ENCODE results near the gene GULP1.

The GULP1 gene

GRCh38 chr2:188610050-188610444 is 318.4 kb downstream of the GULP1 start:
- no peak for DNase-seq

GRCh38 chr2:188610827-188611226 is 319.2 kb downstream of the GULP1 start:
- DNase-seq: no peak

DNA sequence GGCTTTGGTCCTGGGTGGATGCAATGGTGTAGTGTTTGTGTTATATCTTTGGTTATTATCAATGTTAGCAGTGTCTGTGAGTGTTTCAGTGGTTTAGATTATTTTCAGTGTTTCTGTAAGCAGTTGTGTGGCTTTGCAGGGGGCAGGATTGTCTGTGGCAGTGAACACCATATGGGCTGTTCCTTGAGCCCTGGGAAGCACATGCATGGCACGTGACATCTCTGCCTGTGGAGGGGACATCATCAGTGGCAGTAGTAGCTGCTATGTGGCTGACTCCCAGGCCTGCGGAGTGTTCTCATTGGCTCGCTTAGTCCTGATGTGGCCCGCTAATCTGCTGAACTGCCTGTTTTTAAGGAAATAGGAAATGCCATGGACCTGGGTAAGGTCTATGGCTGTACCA is 327.5 kb downstream of the GULP1 start:
- DNase-seq: no peak

- no peak for DNase-seq
Measured at GRCh38 chr2:188620916-188621315, 329.2 kb downstream of the GULP1 start.

- no peak for DNase-seq
Measured at GRCh38 chr2:188622601-188623260, 331.1 kb downstream of the GULP1 start.

DNA sequence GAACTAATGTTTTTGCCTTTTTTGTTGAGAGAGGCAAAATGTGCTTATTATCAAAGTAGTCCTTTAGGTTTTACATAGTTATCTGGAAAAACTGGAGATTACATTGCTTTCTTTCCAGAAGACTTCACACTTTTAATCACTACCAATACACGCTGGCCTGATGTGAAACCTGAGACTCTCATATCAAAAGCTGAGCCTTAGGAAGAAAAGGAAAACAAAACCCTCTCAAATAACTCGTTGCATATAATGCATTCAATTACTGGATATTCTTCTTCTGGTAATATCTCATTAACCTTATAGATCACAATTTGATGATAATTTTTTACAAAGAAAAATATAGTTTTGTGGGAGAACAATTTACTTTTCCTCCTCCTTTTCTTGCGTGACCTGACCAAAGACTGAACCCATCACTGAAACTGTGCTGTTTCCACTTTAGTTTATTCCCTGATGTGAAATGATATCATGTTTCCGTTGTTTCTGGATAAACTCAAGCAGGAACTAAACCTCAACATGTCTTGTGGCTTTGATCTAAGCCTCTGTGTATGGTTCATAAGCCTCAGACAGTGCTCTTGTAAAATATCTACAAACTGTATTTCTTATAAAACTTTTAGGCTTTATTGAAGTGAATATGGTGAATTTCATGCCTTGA is 332.4 kb downstream of the GULP1 start:
- peak in 2 of 3 experiments; percentile 16 to 40 for DNase-seq

DNA sequence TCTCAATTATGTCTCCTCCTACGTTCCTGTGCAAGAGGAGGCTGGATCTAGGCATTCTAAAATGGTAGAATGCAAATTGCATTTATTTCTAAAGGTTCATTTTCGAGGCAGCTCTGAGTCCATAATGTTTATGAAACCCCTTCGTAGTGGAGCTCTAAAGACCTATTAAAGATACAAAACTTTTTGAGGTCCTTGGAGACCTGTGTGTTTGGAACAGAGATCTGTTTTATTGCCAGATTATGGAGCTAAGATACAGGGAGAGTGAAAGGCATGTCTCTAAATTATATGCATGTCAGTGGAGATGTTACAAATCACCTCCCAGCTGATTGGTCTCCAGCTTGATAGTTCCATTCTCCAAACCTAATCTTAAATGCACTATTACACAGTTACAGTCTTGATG is 335.8 kb downstream of the GULP1 start:
- no peak for DNase-seq

DNA sequence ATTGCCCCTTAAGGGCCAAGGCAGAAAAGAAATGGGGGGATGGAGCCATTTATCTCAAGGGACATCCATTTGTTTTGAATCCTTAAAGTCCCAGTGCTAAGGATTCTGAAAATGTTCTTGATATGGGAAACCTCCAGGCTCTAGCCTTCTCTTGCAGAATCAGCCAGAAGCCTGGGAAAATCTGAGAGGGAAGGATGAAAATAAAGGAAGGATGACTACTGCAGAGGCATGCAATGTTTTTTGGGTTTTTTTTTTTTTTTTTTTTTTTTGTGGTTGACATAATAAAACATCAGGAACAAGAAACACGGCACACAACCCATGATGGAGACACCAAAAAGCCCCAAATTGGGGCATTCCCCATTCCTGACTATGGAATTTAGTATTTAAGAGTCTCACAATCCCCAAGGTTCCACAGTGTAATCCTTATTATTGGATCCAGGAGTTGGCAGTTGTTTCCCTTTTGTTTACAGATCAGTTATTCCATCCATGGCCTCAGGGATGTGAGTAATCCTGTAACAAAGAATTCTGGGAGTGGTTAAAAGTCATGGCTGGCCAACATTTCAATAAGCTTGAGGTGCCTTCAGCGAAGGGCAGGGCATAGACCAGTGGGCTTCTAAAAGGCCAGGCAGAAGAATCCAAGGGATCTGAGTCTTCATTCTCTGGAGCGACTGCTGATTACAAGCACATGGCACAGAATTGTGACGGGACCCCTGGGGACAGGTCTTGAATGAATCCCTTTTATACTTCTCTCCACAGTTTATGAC is 337.5 kb downstream of the GULP1 start:
- no peak for DNase-seq

DNA sequence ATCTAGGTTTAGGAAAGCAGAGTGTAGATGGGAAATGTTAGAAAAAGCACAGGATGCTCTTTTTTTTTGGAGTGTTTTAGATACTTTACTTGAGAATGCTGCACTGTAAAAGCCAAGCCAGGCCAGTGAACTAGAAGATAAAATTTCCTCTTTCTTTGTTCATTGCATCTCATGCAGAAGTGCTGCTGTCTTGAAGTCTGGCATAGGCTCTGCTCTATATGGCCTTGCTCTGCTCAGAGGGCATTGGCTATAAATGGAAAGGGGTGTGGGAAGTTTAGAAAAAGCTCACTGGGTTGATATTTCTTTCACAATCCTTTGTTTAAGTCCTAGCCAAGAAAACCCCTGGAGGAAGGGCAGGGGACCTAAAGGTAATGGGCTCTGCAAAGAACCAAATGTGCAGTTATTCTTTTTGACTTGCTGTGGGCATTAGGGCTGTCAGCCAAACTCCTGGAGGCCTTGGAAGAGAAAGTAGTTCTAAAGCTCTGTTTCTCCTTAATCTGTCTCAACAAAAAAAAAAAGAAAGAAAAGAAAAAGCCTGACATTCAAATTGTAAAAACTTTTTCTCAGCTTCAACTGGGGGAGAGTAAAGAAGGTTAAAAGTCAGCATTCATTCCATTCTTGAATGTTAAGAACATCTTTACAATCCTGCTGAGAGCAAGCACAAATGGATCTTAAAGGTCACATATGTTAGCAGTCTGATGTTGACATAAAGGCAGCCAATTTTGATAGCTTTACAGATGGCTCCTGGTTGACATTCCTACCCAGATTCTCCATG is 338.3 kb downstream of the GULP1 start:
- DNase-seq: no peak

DNA sequence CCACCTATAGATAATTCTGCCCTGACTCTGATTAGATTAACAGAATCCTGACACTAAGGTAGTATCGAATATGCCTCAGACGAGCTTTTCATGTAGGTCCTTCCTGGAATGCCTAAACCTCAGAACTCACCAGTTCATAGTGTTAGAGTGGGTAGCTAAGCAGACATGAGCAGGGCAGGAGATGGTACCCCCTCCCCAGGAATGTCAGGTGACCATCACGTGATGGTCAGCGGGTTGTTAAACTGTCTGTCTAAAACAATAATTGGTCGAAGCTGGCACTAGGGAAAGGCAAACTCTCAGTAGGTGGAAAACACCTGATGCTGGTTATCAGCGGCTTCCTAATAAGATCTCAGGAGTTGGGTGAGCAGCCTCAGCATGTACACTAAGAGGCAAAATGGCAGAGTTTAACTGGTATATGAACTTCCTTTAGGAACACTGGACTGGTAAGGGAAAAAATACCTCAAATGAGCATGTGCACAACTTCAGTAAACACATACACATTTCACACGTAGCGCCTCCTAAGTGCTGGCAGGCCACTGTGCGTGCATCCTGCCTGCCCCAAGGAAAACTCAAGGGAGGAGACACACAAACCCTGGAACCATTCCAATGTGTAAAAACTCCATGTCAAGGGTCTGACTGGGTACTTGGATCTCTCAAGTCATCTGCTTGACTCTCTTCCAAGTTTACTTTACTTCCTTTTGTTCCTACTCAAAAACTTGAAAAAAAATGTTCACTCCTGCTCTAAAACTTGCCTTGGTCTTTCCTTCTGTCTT is 339.5 kb downstream of the GULP1 start:
- DNase-seq: no peak

GRCh38 chr2:188634656-188635055 is 343.0 kb downstream of the GULP1 start:
- no peak for DNase-seq
